B cell (primary cell): ENCODE measurements around the gene APP. TPM values are rescaled to one million over a fixed set of nuclear protein-coding genes. Genes with fewer than 3 reads are reported as not detected.

Experiments used
- ATAC-seq: fragments of 200-7000 bp; cut with Tn5 transposase; one replicate; pipeline ENCODE4 v1.10.0; 2021; ENCODE audit warnings: low read depth, mild to moderate bottlenecking, moderate number of reproducible peaks, moderate library complexity
- CTCF ChIA-PET: fragments of 350-600 bp; sonication (Branson Sonifier 250); formaldehyde crosslinking; loops from one replicate; lab custom pipeline; 2021; ENCODE audit warnings: antibody characterized with exemption, inconsistent platforms; lab: Charles Lee
- POLR2A ChIA-PET: fragments of 350-600 bp; sonication (Branson Sonifier 250); formaldehyde crosslinking; loops from one replicate; lab custom pipeline; 2021; ENCODE audit warnings: antibody characterized with exemption; lab: Charles Lee
- DNase-seq: peaks from one replicate; pipeline ENCODE4 v3.0.0; 2013
- H2AFZ ChIP-seq: 2 replicates; pipeline ENCODE4 v1.6.1; 2012; ENCODE audit warnings: mild to moderate bottlenecking, low read depth, low read length; ENCODE audit not compliant: insufficient read depth, poor library complexity, severe bottlenecking
- H3K27ac ChIP-seq, 2 donors: 1 replicate in 1 of 2; 2 replicates in 1 of 2; pipeline ENCODE4 v1.5.1; 2012 to 2013; ENCODE audit warnings: low read length in 2 of 2, mild to moderate bottlenecking in 2 of 2, moderate library complexity in 1 of 2
- H3K27me3 ChIP-seq, 4 experiments: fragments of 200-600 bp in 1 of 4; sonication (generic) in 1 of 4; replicated peaks in 1 of 4; 1 replicate in 2 of 4; 2 replicates in 2 of 4; pipeline versions ENCODE4 v1.6.1 to v1.7.0; 2013 to 2016; ENCODE audit warnings: low read length in 3 of 4, mild to moderate bottlenecking in 2 of 4, mixed read lengths in 1 of 4, moderate library complexity in 1 of 4; ENCODE audit not compliant: insufficient read depth in 4 of 4, control insufficient read depth in 3 of 4; ENCODE audit errors: control extremely low read depth in 1 of 4
- H3K36me3 ChIP-seq, 2 experiments: replicated peaks in 1 of 2; 1 replicate in 1 of 2; 2 replicates in 1 of 2; pipeline versions ENCODE4 v1.6.1 to v1.7.1; 2013; ENCODE audit warnings: low read length in 1 of 2; ENCODE audit not compliant: insufficient read depth in 2 of 2, control insufficient read depth in 1 of 2; ENCODE audit errors: control extremely low read depth in 1 of 2, extremely low read depth in 1 of 2
- H3K4me1 ChIP-seq, 2 donors: fragments of 200-600 bp in 1 of 2; sonication (generic) in 1 of 2; 1 replicate in 1 of 2; 2 replicates in 1 of 2; pipeline versions ENCODE4 v1.5.1 to v1.6.1; 2013 to 2017; ENCODE audit warnings: low read length in 2 of 2; ENCODE audit not compliant: control insufficient read depth in 2 of 2, insufficient read depth in 2 of 2
- H3K4me2 ChIP-seq: replicated peaks from 2 replicates; pipeline ENCODE3; 2012; ENCODE audit warnings: mild to moderate bottlenecking, low read depth, low read length; ENCODE audit not compliant: poor library complexity, severe bottlenecking
- H3K4me3 ChIP-seq, 5 experiments: fragments of 200-600 bp in 1 of 5; sonication (generic) in 1 of 5; 1 replicate in 3 of 5; 2 replicates in 2 of 5; pipeline versions ENCODE4 v1.5.1 to v1.7.0; 2011 to 2016; ENCODE audit warnings: low read length in 4 of 5, mild to moderate bottlenecking in 4 of 5, low read depth in 2 of 5, control low read depth in 1 of 5, moderate library complexity in 1 of 5; ENCODE audit not compliant: insufficient read depth in 1 of 5; ENCODE audit errors: control extremely low read depth in 1 of 5, extremely low read depth in 1 of 5
- H3K79me2 ChIP-seq: fragments of 200-600 bp; sonication (generic); one replicate; pipeline ENCODE4 v1.6.0; 2016; ENCODE audit warnings: low read length; ENCODE audit not compliant: control insufficient read depth, insufficient read depth
- H3K9ac ChIP-seq: fragments of 200-600 bp; sonication (generic); 2 replicates; pipeline ENCODE4 v1.6.1; 2017; ENCODE audit warnings: mild to moderate bottlenecking, low read length, moderate library complexity
- H3K9me3 ChIP-seq, 3 donors: one replicate each; pipeline versions ENCODE4 v1.6.1 to v1.7.1; 2013; ENCODE audit warnings: low read length in 2 of 3; ENCODE audit not compliant: control insufficient read depth in 2 of 3, insufficient read depth in 1 of 3; ENCODE audit errors: control extremely low read depth in 1 of 3
- H4K20me1 ChIP-seq: 2 replicates; pipeline ENCODE4 v1.6.0; 2012; ENCODE audit warnings: mild to moderate bottlenecking, low read length; ENCODE audit not compliant: insufficient read depth, control insufficient read depth, poor library complexity, severe bottlenecking
- H3K27ac Mint-ChIP-seq: one replicate; pipeline ENCODE4 v1.8.0; 2021; ENCODE audit warnings: mixed read lengths
- H3K27me3 Mint-ChIP-seq: one replicate; pipeline ENCODE4 v1.8.0; 2021; ENCODE audit warnings: mixed read lengths
- H3K4me1 Mint-ChIP-seq: one replicate; pipeline ENCODE4 v1.8.0; 2021; ENCODE audit warnings: mixed read lengths
- H3K4me3 Mint-ChIP-seq: one replicate; pipeline ENCODE4 v1.8.0; 2021; ENCODE audit warnings: mixed read lengths
- H3K9me3 Mint-ChIP-seq: one replicate; pipeline ENCODE4 v1.8.0; 2022; ENCODE audit warnings: mixed read lengths; ENCODE audit not compliant: insufficient read depth
- CTCF ChIP-seq: fragments of 200-600 bp; IDR thresholded peaks from one replicate; pipeline ENCODE4 v1.8.0; 2022; ENCODE audit warnings: antibody characterized with exemption, mild to moderate bottlenecking
- EZH2 ChIP-seq: IDR thresholded peaks from 2 replicates; pipeline ENCODE4 v1.6.1; 2012; ENCODE audit warnings: borderline replicate concordance, low read depth, mild to moderate bottlenecking, moderate library complexity, low read length; ENCODE audit not compliant: insufficient read depth, poor library complexity, severe bottlenecking
- WGBS: methylation state at CpG from one replicate; pipeline ENCODE4 v1.1.5; 2013; ENCODE audit warnings: missing lambda C conversion rate; ENCODE audit not compliant: insufficient coverage; 5-methylcytosine and 5-hydroxymethylcytosine counted together
- intact Hi-C: fragments of 100-400 bp; cut with micrococcal nuclease; formaldehyde crosslinking; loops from one replicate; pipeline ENCODE4 v1.10.0; 2022
- polyA plus RNA-seq: library from polyadenylated mRNA; depleted of rRNA; stranded (reverse); fragments of >200 nt; gene quantifications from 2 replicates; pipeline ENCODE4 v1.2.3, GENCODE V29; 2012
- total RNA-seq, 2 donors: library from RNA; stranded (reverse); fragments of 120-200 nt in 1 of 2; gene quantifications; 1 replicate in 1 of 2; 2 replicates in 1 of 2; pipeline versions ENCODE4 v1.2.3 to v1.2.4, GENCODE V29; 2013 to 2022

Gene APP
- total and polyA plus RNA-seq, 2 donors (not counting 1 experiment from before 2014, with no cell fraction given): 28.3 to 34.7 TPM

DNA sequence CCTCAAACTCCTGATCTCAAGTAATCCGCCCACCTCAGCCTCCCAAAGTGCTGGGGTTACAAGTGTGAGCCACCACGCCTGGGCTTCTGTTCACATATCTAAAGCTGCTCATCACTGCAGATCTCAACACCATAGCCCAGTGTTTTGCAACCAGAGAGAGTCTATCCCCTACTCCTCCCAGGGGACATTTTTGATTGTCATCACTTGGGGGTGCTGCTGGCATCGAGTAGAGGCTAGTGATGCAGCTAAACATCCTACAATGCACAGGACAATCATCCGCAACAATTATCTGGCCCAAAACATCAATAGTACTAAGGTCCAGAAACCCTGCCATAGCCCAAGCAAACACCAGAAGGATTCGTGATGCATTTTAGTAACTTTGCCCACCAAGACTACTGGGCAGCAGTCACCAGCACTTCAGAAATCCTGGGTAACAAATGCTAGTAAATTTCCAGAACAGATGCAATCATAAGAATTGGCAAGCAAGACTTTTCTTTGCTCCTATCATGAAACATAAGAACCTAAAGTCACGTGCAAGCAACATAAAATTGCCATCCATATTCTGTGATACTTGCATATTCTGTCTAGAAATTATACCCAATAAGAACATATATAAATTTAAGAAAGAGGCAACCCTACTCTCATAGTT lies 159.2 kb downstream of the APP start:
- Histone ChIP-seq H3K9ac (no peak overlapping the region), H4K20me1 (no peaks in the 10 kb centered on the region), H3K27ac (no peak overlapping the region), H3K36me3 (no peaks in the 10 kb centered on the region), H3K9me3 (no peaks in the 10 kb centered on the region), H3K4me3 (no peak overlapping the region), H3K27me3 (no peaks in the 10 kb centered on the region), H3K4me1 (no peaks in the 10 kb centered on the region), H3K79me2 (no peaks in the 10 kb centered on the region), H3K4me2 (no peak overlapping the region), H2AFZ (no peak overlapping the region)
- 93% methylated on average over 5 of the region's 6 CpGs for WGBS
- intact Hi-C loops: no loop called here
- ChIA-PET POLR2A (no interaction called here), CTCF (no interaction called here)
- H3K27ac Mint-ChIP-seq: no peak overlapping the region
- no peaks in the 10 kb centered on the region for H3K27me3 Mint-ChIP-seq
- H3K4me1 Mint-ChIP-seq: no peaks in the 10 kb centered on the region
- ATAC-seq (no peak), DNase-seq (no peak)
- no peaks in the 10 kb centered on the region for H3K9me3 Mint-ChIP-seq
- no peak overlapping the region for H3K4me3 Mint-ChIP-seq
- no peak for TF ChIP-seq EZH2
- TF ChIP-seq CTCF: no peak

- no peaks in the 10 kb centered on the region for H3K9me3 Mint-ChIP-seq
- H3K27ac Mint-ChIP-seq: no peak overlapping the region
- Histone ChIP-seq H3K36me3 (no peaks in the 10 kb centered on the region), H3K27ac (no peak overlapping the region), H3K4me1 (no peaks in the 10 kb centered on the region), H3K9ac (no peak overlapping the region), H3K27me3 (no peaks in the 10 kb centered on the region), H3K4me3 (no peak overlapping the region), H3K79me2 (no peaks in the 10 kb centered on the region), H3K9me3 (peaks cover 0 to 4% (median 0%) of the 10 kb centered on the region in 3 donors), H3K4me2 (no peak overlapping the region), H2AFZ (no peak overlapping the region), H4K20me1 (no peaks in the 10 kb centered on the region)
- TF ChIP-seq EZH2: no peak
- TF ChIP-seq CTCF: no peak
- no peak for DNase-seq
- H3K27me3 Mint-ChIP-seq: no peaks in the 10 kb centered on the region
- H3K4me1 Mint-ChIP-seq: no peaks in the 10 kb centered on the region
- ChIA-PET CTCF (interaction anchor here (1.0 to 1.1 kb wide), 2 partner anchors 25 to 123 kb away, joined by 4 read pairs; no protein-coding TSS in a partner anchor), POLR2A (no interaction called here)
- intact Hi-C loops: no loop called here
- ATAC-seq: no peak
- 94% methylated on average over 3 of the region's 8 CpGs for WGBS
- no peak overlapping the region for H3K4me3 Mint-ChIP-seq
These were observed 162.5 kb downstream of the APP start for GRCh38 chr21:26007951-26008498.
